GM12874 (cell line): ENCODE measurements around the gene VMP1.

Source experiments
- TF ChIP-seq, protein P1 (sequence below): IDR thresholded peaks from 2 replicates; pipeline ENCODE4 v1.5.1; 2011; ENCODE audit warnings: low read depth, mild to moderate bottlenecking, control low read depth, low read length, moderate library complexity; ENCODE audit not compliant: insufficient read depth

VMP1 gene

DNA sequence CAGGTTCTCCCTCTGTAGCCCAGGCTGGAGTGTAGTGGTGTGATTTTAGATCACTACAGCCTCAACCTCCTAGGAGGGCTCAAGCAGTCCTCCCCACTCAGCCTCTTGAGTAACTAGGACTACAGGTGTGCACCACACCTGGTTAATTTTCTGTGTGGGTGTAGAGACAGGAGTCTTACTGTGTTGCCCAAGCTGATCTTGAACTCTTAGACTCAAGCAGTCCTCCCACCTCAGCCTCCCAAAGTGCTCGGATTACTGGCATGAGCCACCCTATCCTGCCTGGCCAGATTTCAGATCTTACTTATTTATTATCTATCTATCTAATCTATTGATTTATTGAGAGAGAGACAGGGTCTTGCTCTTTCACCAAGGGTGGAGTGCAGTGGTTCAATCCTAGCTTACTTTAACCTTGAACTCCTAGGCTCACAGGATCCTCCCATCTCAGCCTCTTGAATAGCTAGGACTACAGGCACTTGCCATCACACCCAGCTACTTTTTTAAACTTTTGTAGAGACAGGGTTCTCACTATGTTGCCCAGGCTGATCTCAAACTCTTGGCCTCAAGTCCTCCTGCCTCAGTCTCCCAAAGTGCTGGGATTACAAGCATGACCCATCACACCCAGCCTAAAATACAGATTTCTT lies 123.5 kb downstream of the VMP1 start:
- TF ChIP-seq, protein P1, sequence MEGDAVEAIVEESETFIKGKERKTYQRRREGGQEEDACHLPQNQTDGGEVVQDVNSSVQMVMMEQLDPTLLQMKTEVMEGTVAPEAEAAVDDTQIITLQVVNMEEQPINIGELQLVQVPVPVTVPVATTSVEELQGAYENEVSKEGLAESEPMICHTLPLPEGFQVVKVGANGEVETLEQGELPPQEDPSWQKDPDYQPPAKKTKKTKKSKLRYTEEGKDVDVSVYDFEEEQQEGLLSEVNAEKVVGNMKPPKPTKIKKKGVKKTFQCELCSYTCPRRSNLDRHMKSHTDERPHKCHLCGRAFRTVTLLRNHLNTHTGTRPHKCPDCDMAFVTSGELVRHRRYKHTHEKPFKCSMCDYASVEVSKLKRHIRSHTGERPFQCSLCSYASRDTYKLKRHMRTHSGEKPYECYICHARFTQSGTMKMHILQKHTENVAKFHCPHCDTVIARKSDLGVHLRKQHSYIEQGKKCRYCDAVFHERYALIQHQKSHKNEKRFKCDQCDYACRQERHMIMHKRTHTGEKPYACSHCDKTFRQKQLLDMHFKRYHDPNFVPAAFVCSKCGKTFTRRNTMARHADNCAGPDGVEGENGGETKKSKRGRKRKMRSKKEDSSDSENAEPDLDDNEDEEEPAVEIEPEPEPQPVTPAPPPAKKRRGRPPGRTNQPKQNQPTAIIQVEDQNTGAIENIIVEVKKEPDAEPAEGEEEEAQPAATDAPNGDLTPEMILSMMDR, result no peak

GRCh38 chr17:59832883-59833379 lies 125.5 kb downstream of the VMP1 start:
- TF ChIP-seq, protein P1, result no peak

- TF ChIP-seq, protein P1, result no peak
Measured at GRCh38 chr17:59837308-59838051, 130.0 kb downstream of the VMP1 start.

DNA sequence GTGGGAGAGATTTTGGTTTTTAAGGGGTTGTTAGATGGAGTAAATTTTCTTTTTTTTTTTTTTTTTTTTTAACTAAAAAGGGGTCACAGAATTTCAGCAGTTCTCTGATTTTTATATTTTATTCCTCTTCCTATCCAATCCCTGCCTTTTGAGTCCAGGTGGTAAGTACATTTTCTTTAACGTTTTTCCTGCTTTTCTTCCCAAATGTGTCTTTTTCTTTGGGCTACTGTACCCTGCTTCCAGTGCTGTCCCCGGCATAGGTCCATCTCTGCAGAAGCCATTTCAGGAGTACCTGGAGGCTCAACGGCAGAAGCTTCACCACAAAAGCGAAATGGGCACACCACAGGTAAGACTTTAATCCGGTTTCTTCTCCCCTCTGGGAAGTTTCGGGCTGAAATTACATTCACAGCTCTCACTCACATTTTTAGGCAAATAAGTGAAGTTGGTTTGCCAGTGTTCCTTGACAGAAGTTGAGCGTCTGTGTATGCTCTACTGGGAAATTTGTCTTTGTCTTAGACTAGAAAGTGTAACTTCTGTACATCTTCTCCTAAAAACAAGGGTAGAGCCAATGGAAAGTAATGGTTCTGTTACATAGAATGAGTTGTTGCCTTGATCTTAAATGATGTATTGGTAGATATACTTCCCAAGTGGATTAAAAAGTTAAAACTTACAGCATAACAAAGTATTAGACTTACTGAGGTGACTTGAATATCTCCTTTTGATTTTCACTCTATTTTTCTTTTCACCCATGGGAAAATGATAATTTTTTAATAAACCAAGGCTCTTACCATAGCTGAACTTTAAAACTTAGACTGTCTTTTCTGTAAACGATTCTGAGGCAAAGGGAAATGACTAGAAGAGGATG lies 130.8 kb downstream of the VMP1 start:
- TF ChIP-seq, protein P1, result no peak

- TF ChIP-seq, protein P1, result no peak
Measured at GRCh38 chr17:59839651-59840328, 132.3 kb downstream of the VMP1 start.

DNA sequence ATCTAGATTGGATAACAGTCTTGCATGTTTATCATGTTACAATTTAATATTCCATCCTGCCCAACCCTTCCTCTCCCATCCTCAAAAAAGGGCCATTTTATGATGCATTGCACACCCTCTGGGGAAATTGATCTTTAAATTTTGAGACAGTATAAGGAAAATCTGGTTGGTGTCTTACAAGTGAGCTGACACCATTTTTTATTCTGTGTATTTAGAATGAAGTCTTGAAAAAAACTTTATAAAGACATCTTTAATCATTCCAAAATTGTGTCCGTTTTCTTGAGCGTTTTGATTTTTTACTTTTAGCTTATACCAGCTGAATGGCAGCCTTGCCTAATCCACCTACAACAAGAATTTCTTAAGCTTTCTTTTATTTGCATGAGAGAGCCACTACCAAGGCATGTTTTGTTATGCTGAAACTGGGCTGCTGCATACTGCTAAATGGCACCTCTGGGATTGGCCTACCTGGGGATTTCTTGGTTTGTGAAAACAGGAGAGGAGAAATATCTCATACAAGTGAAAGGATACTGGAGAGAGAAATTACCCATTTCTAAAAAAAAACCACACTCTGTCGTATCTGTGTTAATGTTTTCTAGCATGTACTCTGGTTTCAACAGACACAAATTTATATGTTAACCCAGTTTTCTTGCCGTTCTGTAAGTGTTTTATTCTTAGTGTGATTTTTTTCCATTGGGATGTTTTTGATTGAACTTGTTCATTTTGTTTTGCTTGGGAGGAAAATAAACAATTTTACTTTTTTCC lies 133.1 kb downstream of the VMP1 start:
- TF ChIP-seq, protein P1, result no peak
